Smooth muscle cell of trachea (primary cell): ENCODE data around the gene CNIH1. TPM values are rescaled to one million over a fixed set of nuclear protein-coding genes. Genes with fewer than 3 reads are reported as not detected.

Experiments
- total RNA-seq: library from RNA; depleted of rRNA; stranded (reverse); fragments of >200 nt; gene quantifications from 2 replicates; pipeline ENCODE4 v1.2.1, GENCODE V29; 2014

CNIH1 gene
- total RNA-seq: 135 and 148 TPM in 2 replicates

DNA sequence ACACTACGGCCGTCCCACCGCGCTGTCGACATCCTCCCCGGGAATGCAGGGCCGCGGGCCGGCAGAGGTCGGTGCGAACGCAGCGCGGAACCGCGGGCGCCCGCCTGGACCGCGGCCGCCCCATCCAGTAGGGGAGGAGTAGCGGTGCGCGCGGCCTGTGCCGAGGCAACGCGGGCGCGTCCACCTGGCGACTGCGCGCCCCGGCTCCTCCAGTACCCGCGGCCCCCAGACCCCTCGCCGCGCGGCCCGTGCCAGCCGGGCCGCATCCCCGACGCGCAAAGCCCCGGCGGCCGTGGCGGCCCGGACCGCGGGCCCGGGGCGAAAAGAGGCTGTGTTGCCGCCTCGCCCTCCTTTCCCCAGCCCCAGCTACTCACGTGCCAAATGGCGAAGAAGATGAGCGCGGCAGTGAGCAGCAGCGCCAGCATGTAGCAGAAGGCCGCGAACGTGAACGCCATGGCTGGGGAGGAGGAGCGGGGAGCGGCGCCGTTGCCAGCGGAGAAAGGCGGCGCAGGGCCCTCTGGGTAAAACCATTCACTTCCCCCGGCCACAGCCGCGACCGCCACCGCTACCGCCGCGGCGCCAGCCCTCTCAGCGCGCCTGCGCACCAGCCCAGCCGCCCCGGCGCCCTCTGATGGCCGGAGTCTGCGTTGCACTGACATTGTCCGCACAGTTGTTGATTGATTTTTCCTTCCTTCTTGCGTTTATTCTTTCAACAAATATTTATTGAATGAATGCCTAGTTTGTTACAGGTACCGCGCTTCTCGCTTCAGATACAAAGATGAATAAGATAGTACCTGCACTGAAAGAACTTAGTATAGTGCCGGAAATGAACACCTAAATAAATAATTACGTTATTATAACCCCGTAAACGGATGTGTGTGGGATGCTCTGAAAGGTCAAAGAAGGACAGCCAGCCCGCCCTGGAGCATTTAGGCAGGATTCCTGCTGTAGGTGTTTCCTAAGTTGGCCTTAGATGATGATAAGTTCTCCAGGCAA lies at the start of gene CNIH1:
TSS of gene CNIH1 (minus strand) at position 502 of the 996 bp plus-strand sequence. CDS start at position 455, 47 bp downstream.

DNA sequence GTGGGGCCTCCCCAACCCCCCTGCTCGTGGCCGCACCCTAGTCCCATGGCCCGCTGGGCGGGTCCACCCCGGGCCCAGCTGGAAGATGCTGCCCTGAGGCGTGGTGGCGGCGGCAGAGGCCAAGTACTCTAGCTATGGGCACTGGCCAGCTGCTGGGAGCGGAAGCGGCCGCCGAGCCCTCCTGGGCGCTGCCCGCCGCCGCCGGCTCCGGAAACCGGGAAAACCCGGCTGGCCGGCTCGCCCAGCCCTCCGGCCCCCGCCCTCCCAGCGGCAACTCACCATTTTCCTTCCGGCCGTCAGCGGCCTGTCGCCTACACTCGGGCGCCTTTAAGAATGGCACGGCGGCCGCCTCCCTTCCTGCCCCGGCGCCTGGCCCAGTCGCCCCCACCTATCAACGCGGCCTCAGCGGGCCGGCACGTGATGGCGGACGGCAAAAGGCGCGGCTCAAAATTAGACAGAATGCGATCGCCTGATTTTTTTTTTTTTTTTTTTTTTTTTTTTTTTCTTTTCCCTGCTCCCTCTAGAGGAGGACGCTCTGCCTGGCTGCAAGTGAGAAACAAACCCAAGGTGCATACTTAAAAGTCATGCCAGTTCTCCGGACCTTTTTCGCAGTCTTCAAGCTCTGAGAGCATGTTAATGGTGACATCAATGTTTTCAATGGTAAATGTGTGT lies 47.6 kb upstream of the CNIH1 start, which contains the start of gene GMFB:
TSS of gene GMFB (minus strand) at position 335 of the 672 bp plus-strand sequence. CDS start at position 282, 53 bp downstream.

GRCh38 chr14:54396493-54397335 lies 44.5 kb downstream of the CNIH1 start, which contains the start of gene CDKN3:
TSS of gene CDKN3 (plus strand) at chr14:54397007. CDS start at chr14:54397069, 62 bp downstream.

Other genes starting within 250 kb of the CNIH1 start
- 5.5 and 115 TPM in 2 replicates for gene CDKN3, start 44.4 kb downstream of the CNIH1 start, total RNA-seq
- 95.9 and 153 TPM in 2 replicates for gene GMFB, start 47.6 kb upstream of the CNIH1 start, total RNA-seq
- gene CGRRF1, start 68.5 kb upstream of the CNIH1 start, total RNA-seq: 12.9 and 17.7 TPM in 2 replicates
- 31.7 and 45.2 TPM in 2 replicates for gene SAMD4A, start 125.8 kb upstream of the CNIH1 start, total RNA-seq